GM19455 (cell line): ENCODE data around the gene DDA1.

Experiments
- ATAC-seq: cut with Tn5 transposase; IDR thresholded peaks from one replicate; pipeline ENCODE4 v1.9.1; 2021; ENCODE audit not compliant: unreplicated experiment

The DDA1 gene

GRCh38 chr19:17328517-17329365 lies 19.4 kb downstream of the DDA1 start:
- ATAC-seq, result no peak

- no peak for ATAC-seq
Measured at GRCh38 chr19:17329366-17330261, 20.3 kb downstream of the DDA1 start.

GRCh38 chr19:17330262-17331044 lies 21.1 kb downstream of the DDA1 start:
- no peak for ATAC-seq

GRCh38 chr19:17331045-17331558 lies 21.7 kb downstream of the DDA1 start:
- ATAC-seq, result no peak

GRCh38 chr19:17332360-17332676 lies 23.0 kb downstream of the DDA1 start:
- ATAC-seq, result no peak

GRCh38 chr19:17332677-17333581 lies 23.6 kb downstream of the DDA1 start:
- no peak for ATAC-seq

- ATAC-seq, result no peak
Measured at GRCh38 chr19:17333611-17334413, 24.4 kb downstream of the DDA1 start.

- ATAC-seq, result no peak
Measured at GRCh38 chr19:17334414-17335409, 25.3 kb downstream of the DDA1 start, which contains the start of gene ANO8. Gene ANO8, minus strand, starts transcription at chr19:17334855. Its CDS starts 185 bp downstream, at chr19:17334670.

GRCh38 chr19:17335575-17335974 lies 26.2 kb downstream of the DDA1 start:
- ATAC-seq, result no peak

GRCh38 chr19:17336872-17337674 lies 27.7 kb downstream of the DDA1 start, which contains the start of gene GTPBP3:
Gene GTPBP3, plus strand, starts transcription at chr19:17337553. Its CDS starts 59 bp downstream, at chr19:17337612.
- peak; percentile 73 for ATAC-seq

- peak; percentile 2 for ATAC-seq
Measured at GRCh38 chr19:17337675-17338432, 28.5 kb downstream of the DDA1 start.

GRCh38 chr19:17338433-17339078 lies 29.2 kb downstream of the DDA1 start:
- no peak for ATAC-seq

- ATAC-seq, result no peak
Measured at GRCh38 chr19:17339088-17339741, 29.9 kb downstream of the DDA1 start.

- no peak for ATAC-seq
Measured at GRCh38 chr19:17340302-17340870, 31.0 kb downstream of the DDA1 start.

GRCh38 chr19:17340871-17341357 lies 31.6 kb downstream of the DDA1 start:
- no peak for ATAC-seq
